Loucy (cell line): Measurements from ENCODE around the gene BCAN.

Source experiments
- H2AFZ ChIP-seq: fragments of 200-600 bp; sonication (generic); 2 replicates; pipeline ENCODE4 v1.6.0; 2016; ENCODE audit warnings: antibody characterized with exemption, mild to moderate bottlenecking, low read length, moderate library complexity
- H3F3A ChIP-seq: fragments of 200-600 bp; 2 replicates; pipeline ENCODE4 v1.6.0; 2016; ENCODE audit warnings: antibody characterized with exemption, low read depth, mild to moderate bottlenecking
- H3K27me3 ChIP-seq: fragments of 200-600 bp; sonication (generic); 2 replicates; pipeline ENCODE4 v1.6.1; 2014; ENCODE audit warnings: low read length, mild to moderate bottlenecking; ENCODE audit not compliant: insufficient read depth, poor library complexity, severe bottlenecking
- H3K36me3 ChIP-seq: fragments of 200-600 bp; sonication (generic); 2 replicates; pipeline ENCODE4 v1.6.1; 2016; ENCODE audit warnings: low read length; ENCODE audit not compliant: insufficient read depth
- H3K4me1 ChIP-seq: fragments of 200-600 bp; sonication (generic); 2 replicates; pipeline ENCODE4 v1.5.1; 2014; ENCODE audit warnings: low read length, mild to moderate bottlenecking; ENCODE audit not compliant: insufficient read depth, poor library complexity, severe bottlenecking
- H3K4me2 ChIP-seq: fragments of 200-600 bp; sonication (generic); 2 replicates; pipeline ENCODE4 v1.6.0; 2014; ENCODE audit warnings: antibody characterized with exemption, low read length, low read depth, mild to moderate bottlenecking; ENCODE audit not compliant: poor library complexity, severe bottlenecking
- H3K4me3 ChIP-seq: fragments of 200-600 bp; sonication (generic); 2 replicates; pipeline ENCODE4 v1.5.1; 2014; ENCODE audit warnings: low read length, mild to moderate bottlenecking, mixed read lengths; ENCODE audit not compliant: poor library complexity, severe bottlenecking
- H3K79me2 ChIP-seq: fragments of 200-600 bp; sonication (generic); 2 replicates; pipeline ENCODE4 v1.6.1; 2014; ENCODE audit warnings: low read length; ENCODE audit not compliant: insufficient read depth
- H3K9ac ChIP-seq: fragments of 200-600 bp; sonication (generic); 2 replicates; pipeline ENCODE4 v1.6.0; 2014; ENCODE audit warnings: mild to moderate bottlenecking, low read depth, low read length, moderate library complexity; ENCODE audit not compliant: poor library complexity, severe bottlenecking
- H3K9me2 ChIP-seq: fragments of 200-600 bp; sonication (generic); replicated peaks from 2 replicates; pipeline ENCODE4 v1.6.1; 2016; ENCODE audit warnings: low read depth, low read length, mixed read lengths
- H3K9me3 ChIP-seq: fragments of 200-600 bp; sonication (generic); 2 replicates; pipeline ENCODE4 v1.6.1; 2014; ENCODE audit warnings: mild to moderate bottlenecking, antibody characterized with exemption, low read length, low read depth; ENCODE audit not compliant: insufficient read depth
- H4K20me1 ChIP-seq: fragments of 200-600 bp; sonication (generic); 2 replicates; pipeline ENCODE4 v1.6.0; 2014; ENCODE audit warnings: antibody characterized with exemption, low read length, mild to moderate bottlenecking; ENCODE audit not compliant: insufficient read depth, poor library complexity, severe bottlenecking
- EZH2phosphoT487 ChIP-seq: fragments of 200-600 bp; IDR thresholded peaks from 2 replicates; pipeline ENCODE4 v1.6.1; 2018; ENCODE audit warnings: antibody characterized with exemption, mild to moderate bottlenecking, moderate library complexity, borderline replicate concordance
- TF ChIP-seq, protein P1 (sequence below): fragments of 200-600 bp; sonication (generic); conservative IDR thresholded peaks from 2 replicates; pipeline ENCODE4 v1.5.1; 2014; ENCODE audit warnings: mild to moderate bottlenecking, antibody characterized with exemption, low read length

BCAN gene

DNA sequence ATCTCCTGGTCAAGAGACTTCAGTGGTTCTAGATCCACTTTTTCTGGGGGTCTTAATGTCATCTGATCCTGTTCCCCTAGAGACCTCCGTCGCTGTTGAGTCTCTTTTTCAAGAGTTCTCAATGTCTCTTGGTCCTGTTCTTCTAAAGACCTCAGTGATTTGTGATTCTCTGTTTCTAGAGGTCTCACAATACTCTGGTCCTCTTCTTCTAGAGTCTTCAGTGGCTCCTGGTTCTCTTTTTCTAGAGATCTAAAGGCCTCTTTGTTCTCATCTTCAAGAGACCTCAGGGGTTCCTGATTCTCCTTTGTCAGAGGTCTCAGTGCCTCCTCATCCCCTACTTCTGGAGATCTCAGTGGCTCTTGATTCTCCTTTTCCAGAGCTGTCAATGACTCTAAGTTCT is 29.9 kb downstream of the BCAN start:
- no peaks in the 10 kb centered on the region for H3K9me2 ChIP-seq
- no peak overlapping the region for H3K9ac ChIP-seq
- no peaks in the 10 kb centered on the region for H3K79me2 ChIP-seq
- no peaks in the 10 kb centered on the region for H3K4me1 ChIP-seq
- H2AFZ ChIP-seq, result no peak overlapping the region
- no peaks in the 10 kb centered on the region for H3K36me3 ChIP-seq
- no peaks in the 10 kb centered on the region for H3F3A ChIP-seq
- no peak overlapping the region for H3K4me3 ChIP-seq
- H3K9me3 ChIP-seq, result no peaks in the 10 kb centered on the region
- no peak for TF ChIP-seq EZH2phosphoT487
- TF ChIP-seq, protein P1, sequence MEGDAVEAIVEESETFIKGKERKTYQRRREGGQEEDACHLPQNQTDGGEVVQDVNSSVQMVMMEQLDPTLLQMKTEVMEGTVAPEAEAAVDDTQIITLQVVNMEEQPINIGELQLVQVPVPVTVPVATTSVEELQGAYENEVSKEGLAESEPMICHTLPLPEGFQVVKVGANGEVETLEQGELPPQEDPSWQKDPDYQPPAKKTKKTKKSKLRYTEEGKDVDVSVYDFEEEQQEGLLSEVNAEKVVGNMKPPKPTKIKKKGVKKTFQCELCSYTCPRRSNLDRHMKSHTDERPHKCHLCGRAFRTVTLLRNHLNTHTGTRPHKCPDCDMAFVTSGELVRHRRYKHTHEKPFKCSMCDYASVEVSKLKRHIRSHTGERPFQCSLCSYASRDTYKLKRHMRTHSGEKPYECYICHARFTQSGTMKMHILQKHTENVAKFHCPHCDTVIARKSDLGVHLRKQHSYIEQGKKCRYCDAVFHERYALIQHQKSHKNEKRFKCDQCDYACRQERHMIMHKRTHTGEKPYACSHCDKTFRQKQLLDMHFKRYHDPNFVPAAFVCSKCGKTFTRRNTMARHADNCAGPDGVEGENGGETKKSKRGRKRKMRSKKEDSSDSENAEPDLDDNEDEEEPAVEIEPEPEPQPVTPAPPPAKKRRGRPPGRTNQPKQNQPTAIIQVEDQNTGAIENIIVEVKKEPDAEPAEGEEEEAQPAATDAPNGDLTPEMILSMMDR, result no peak
- no peaks in the 10 kb centered on the region for H3K27me3 ChIP-seq
- H4K20me1 ChIP-seq, result no peaks in the 10 kb centered on the region
- H3K4me2 ChIP-seq, result no peak overlapping the region

DNA sequence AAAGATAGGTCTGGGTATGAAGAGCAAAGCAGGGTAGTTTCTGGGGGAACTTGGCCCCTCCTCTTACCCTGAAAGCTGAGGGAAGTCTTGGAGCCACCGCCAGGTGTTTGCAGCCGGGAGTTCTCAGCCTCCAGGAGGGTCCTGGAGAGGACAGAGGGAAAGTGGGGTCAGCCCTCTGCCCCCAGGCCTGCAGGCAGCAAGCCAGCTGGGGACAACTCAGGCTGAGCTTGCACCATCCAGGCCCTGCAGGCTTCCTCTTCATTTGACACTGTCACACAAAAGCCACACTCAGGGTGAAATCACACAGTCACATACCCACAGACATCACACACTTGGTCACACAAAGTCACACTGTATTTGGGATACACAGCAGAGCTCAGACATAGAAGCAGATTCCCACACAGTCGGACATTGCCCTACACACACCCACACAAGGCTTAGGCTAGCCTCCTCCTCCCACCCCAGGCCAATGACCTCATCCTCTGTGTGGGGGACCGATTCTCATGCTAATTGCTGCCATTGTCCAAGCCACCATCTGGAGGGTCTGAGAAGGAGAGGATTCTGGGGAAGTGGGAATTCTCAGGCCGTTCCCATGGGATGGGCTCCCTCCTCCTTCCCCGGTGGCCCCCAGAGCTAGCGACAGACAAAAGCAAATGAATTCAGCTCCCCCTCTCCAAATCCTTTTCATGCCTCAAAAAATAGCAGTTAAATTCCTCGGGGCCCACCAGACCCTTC is 31.6 kb downstream of the BCAN start:
- Histone ChIP-seq H2AFZ (no peak overlapping the region), H3F3A (no peaks in the 10 kb centered on the region), H3K9me3 (no peaks in the 10 kb centered on the region), H4K20me1 (no peaks in the 10 kb centered on the region), H3K9ac (no peak overlapping the region), H3K4me3 (no peak overlapping the region), H3K79me2 (no peaks in the 10 kb centered on the region), H3K4me2 (no peak overlapping the region), H3K9me2 (no peaks in the 10 kb centered on the region), H3K27me3 (no peaks in the 10 kb centered on the region), H3K36me3 (no peaks in the 10 kb centered on the region), H3K4me1 (no peaks in the 10 kb centered on the region)
- TF ChIP-seq EZH2phosphoT487, result no peak
- TF ChIP-seq, protein P1, result no peak

GRCh38 chr1:156675210-156676113 is 33.5 kb downstream of the BCAN start:
- Histone ChIP-seq H3K4me3 (no peak overlapping the region), H3K27me3 (peaks cover 5% of the 10 kb centered on the region)

More at GRCh38 chr1:156675210-156676113, 33.5 kb downstream of the BCAN start:
- Histone ChIP-seq H3K36me3 (no peaks in the 10 kb centered on the region), H3K4me2 (no peak overlapping the region), H3K9me3 (no peaks in the 10 kb centered on the region), H3F3A (no peaks in the 10 kb centered on the region), H4K20me1 (no peaks in the 10 kb centered on the region), H3K4me1 (no peaks in the 10 kb centered on the region), H2AFZ (no peak overlapping the region), H3K9me2 (no peaks in the 10 kb centered on the region), H3K9ac (no peak overlapping the region), H3K79me2 (no peaks in the 10 kb centered on the region)
- no peak for TF ChIP-seq EZH2phosphoT487
- TF ChIP-seq, protein P1, result no peak
